K562 (cell line): ENCODE results near the gene MAB21L1. TPM values are rescaled to one million over a fixed set of nuclear protein-coding genes. Genes with fewer than 3 reads are reported as not detected.

Experiments
- ATAC-seq: fragments of 200-7000 bp; cut with Tn5 transposase; 3 replicates; pipeline ENCODE4 v1.9.1; 2020; ENCODE audit warnings: moderate library complexity
- BruUV-seq: library from RNA; stranded (reverse); fragments of 400-500 nt; replicated peaks from 2 replicates; lab custom pipeline; 2021; lab: Mats Ljungman, UMichigan
- CTCF ChIA-PET: fragments of 300-600 bp; formaldehyde crosslinking; extraction: SDS; loops from one replicate; lab custom pipeline; 2021; ENCODE audit warnings: low intra/inter-chr PET ratio; lab: Yijun Ruan, JAX
- POLR2A ChIA-PET: fragments of 300-600, 350-650 bp; sonication (Branson Sonifier 250); formaldehyde crosslinking; extraction: SDS; loops from one replicate; lab custom pipeline; 2021; ENCODE audit warnings: antibody characterized with exemption, inconsistent platforms; lab: Yijun Ruan, JAX
- DNase-seq, 4 experiments: peaks; one replicate each; pipeline versions ENCODE4 v3.0.0 to v3.0.0-alpha.2; 2011 to 2018; ENCODE audit warnings: low spot score in 3 of 4, mixed read lengths in 3 of 4; ENCODE audit errors: extremely low read depth in 1 of 4
- FAIRE-seq: peaks from 2 replicates; lab custom pipeline; 2011; peaks lifted over from hg19 to GRCh38; lab: Jason Lieb, UNC
- H2AFZ ChIP-seq: 2 replicates; pipeline ENCODE4 v1.6.0; 2011; ENCODE audit warnings: low read depth, low read length, control low read depth, inconsistent platforms
- H3K27ac ChIP-seq: fragments of 200-600 bp; 3 replicates; pipeline ENCODE4 v1.8.0; 2011; ENCODE audit warnings: low read depth, mild to moderate bottlenecking, control low read depth, inconsistent platforms, low read length, moderate library complexity, mixed read lengths; ENCODE audit errors: extremely low read depth
- H3K27me3 ChIP-seq, 2 experiments: fragments of 300-600 bp in 1 of 2; 2 replicates in 1 of 2; 3 replicates in 1 of 2; pipeline versions ENCODE4 v1.6.0 to v1.8.0; 2011; ENCODE audit warnings: inconsistent platforms in 2 of 2, low read length in 2 of 2, mild to moderate bottlenecking in 1 of 2, mixed read lengths in 1 of 2, moderate library complexity in 1 of 2; ENCODE audit not compliant: control insufficient read depth in 2 of 2, insufficient read depth in 2 of 2
- H3K36me3 ChIP-seq: fragments of 300-600 bp; 3 replicates; pipeline ENCODE4 v1.8.0; 2011; ENCODE audit warnings: mild to moderate bottlenecking, low read length, inconsistent platforms; ENCODE audit not compliant: control insufficient read depth, insufficient read depth
- H3K4me1 ChIP-seq, 2 experiments: fragments of 200-600 bp in 1 of 2; replicated peaks in 1 of 2; 2 replicates in 1 of 2; 3 replicates in 1 of 2; pipeline versions ENCODE4 v1.5.1 to v1.8.0; 2011; ENCODE audit warnings: inconsistent platforms in 2 of 2, low read length in 2 of 2, mild to moderate bottlenecking in 1 of 2, mixed read lengths in 1 of 2, moderate library complexity in 1 of 2; ENCODE audit not compliant: control insufficient read depth in 2 of 2, insufficient read depth in 2 of 2
- H3K4me2 ChIP-seq: 2 replicates; pipeline ENCODE4 v1.6.1; 2011; ENCODE audit warnings: low read length, control low read depth, inconsistent platforms, mixed read lengths; ENCODE audit not compliant: insufficient read depth
- H3K4me3 ChIP-seq: fragments of 200-600 bp; sonication (generic), shearing (Covaris generic); 2 replicates; pipeline ENCODE4 v1.5.1; 2016; ENCODE audit warnings: control low read depth, inconsistent platforms
- H3K79me2 ChIP-seq: fragments of 200-600 bp; 3 replicates; pipeline ENCODE4 v1.8.0; 2011; ENCODE audit warnings: low read length, inconsistent platforms; ENCODE audit not compliant: control insufficient read depth, insufficient read depth
- H3K9ac ChIP-seq, 2 experiments: 2 replicates each; pipeline versions ENCODE4 v1.6.0 to v1.6.1; 2011; ENCODE audit warnings: low read depth in 2 of 2, low read length in 2 of 2, control low read depth in 1 of 2, inconsistent platforms in 1 of 2, mild to moderate bottlenecking in 1 of 2, mixed read lengths in 1 of 2; ENCODE audit not compliant: insufficient read depth in 1 of 2
- H3K9me1 ChIP-seq: one replicate; pipeline ENCODE4 v1.6.0; 2011; ENCODE audit warnings: inconsistent platforms, mild to moderate bottlenecking, low read length, moderate library complexity; ENCODE audit not compliant: control insufficient read depth, insufficient read depth
- H3K9me3 ChIP-seq: replicated peaks from 2 replicates; pipeline ENCODE4 v1.5.1; 2011; ENCODE audit warnings: low read depth, low read length, inconsistent platforms; ENCODE audit not compliant: control insufficient read depth, insufficient read depth
- H4K20me1 ChIP-seq: replicated peaks from 2 replicates; pipeline ENCODE4 v1.6.1; 2011; ENCODE audit warnings: low read length, inconsistent platforms, mixed read lengths; ENCODE audit not compliant: control insufficient read depth, insufficient read depth
- BRD4 ChIP-seq: fragments of 200-600 bp; sonication (generic); IDR thresholded peaks from 2 replicates; pipeline ENCODE4 v1.6.1; 2017; ENCODE audit warnings: inconsistent platforms
- CCNT2 ChIP-seq: IDR thresholded peaks from 2 replicates; pipeline ENCODE4 v1.6.1; 2011; ENCODE audit warnings: borderline replicate concordance, low read depth, mild to moderate bottlenecking, moderate library complexity, mixed read lengths, low read length; ENCODE audit not compliant: insufficient read length; ENCODE audit errors: extremely low read depth
- GABPA ChIP-seq: fragments of 200-800 bp; sonication (Bioruptor generic); conservative IDR thresholded peaks from 2 replicates; pipeline ENCODE4 v1.6.1; 2016; ENCODE audit warnings: low read depth, missing genetic modification characterization, missing compliant biosample characterization
- KLF13 ChIP-seq: fragments of 450-650 bp; IDR thresholded peaks from 2 replicates; pipeline ENCODE4 v1.6.1; 2016; ENCODE audit warnings: missing genetic modification characterization, low read depth, mild to moderate bottlenecking, missing compliant biosample characterization, moderate library complexity, borderline replicate concordance
- LCOR ChIP-seq: sonication (generic); formaldehyde crosslinking; IDR thresholded peaks from 2 replicates; pipeline ENCODE4 v1.8.0; 2022; ENCODE audit warnings: mild to moderate bottlenecking, missing genetic modification reagents
- TCF7 ChIP-seq: sonication (generic); IDR thresholded peaks from 2 replicates; pipeline ENCODE4 v1.6.1; 2016; ENCODE audit warnings: antibody characterized with exemption, borderline replicate concordance
- U2AF2 ChIP-seq: fragments of 200-400 bp; formaldehyde crosslinking; optimal IDR thresholded peaks from 2 replicates; pipeline ENCODE3; 2017; ENCODE audit warnings: low read depth, mild to moderate bottlenecking, low read length
- YBX1 ChIP-seq: fragments of 450-650 bp; IDR thresholded peaks from 2 replicates; pipeline ENCODE4 v1.7.1; 2016; ENCODE audit warnings: mild to moderate bottlenecking
- ZKSCAN8 ChIP-seq: fragments of 200-800 bp; sonication (Bioruptor generic); IDR thresholded peaks from 2 replicates; pipeline ENCODE4 v1.6.1; 2016; ENCODE audit warnings: missing genetic modification characterization, missing compliant biosample characterization
- ZNF717 ChIP-seq: fragments of 250-450 bp; sonication (Bioruptor Pico); IDR thresholded peaks from 2 replicates; pipeline ENCODE4 v1.5.0; 2021
- WGBS: fragments of 100-300 bp; shearing (Covaris generic); methylation state at CpG from one replicate; pipeline ENCODE4 v1.1.6; 2016; ENCODE audit warnings: low coverage, mixed read lengths; ENCODE audit not compliant: insufficient coverage; ENCODE audit errors: missing lambda C conversion rate; 5-methylcytosine and 5-hydroxymethylcytosine counted together
- in situ Hi-C: fragments of 300-500 bp; cut with MboI; formaldehyde crosslinking; loops from 4 replicates; pipeline ENCODE4 v1.15.0; 2018; ENCODE audit warnings: inconsistent platforms, mixed read lengths
- intact Hi-C: fragments of 100-400 bp; cut with micrococcal nuclease; formaldehyde crosslinking; loops from 2 replicates; pipeline ENCODE4 v1.14.2; 2022
- polyA plus RNA-seq, 8 experiments: library from polyadenylated mRNA; depleted of rRNA in 4 of 8; stranded (reverse) in 5 of 8; unstranded in 3 of 8; fragments of >200 nt; fragmentation: Nextera tagmentation in 2 of 8; fragmentation: Illumina TruSeq in 1 of 8; extraction: Ambion mirVana in 2 of 8; extraction: Trizol in 1 of 8; gene quantifications; 2 replicates each; pipeline versions ENCODE4 v1.2.1 to v1.2.3, GENCODE V29; 2011 to 2014; ENCODE audit warnings: inconsistent platforms in 1 of 8, missing spikeins in 1 of 8
- total RNA-seq, 7 experiments: library from RNA; depleted of rRNA in 6 of 7; stranded (reverse); fragments of >200 nt in 6 of 7; fragmentation: Illumina TruSeq in 2 of 7; extraction: Trizol in 2 of 7; gene quantifications; 2 replicates each; pipeline versions ENCODE4 v1.2.1 to v1.2.3, GENCODE V29; 2011 to 2021; ENCODE audit warnings: low replicate concordance in 1 of 7
- TF ChIP-seq, protein P1 (sequence below): fragments of 450-650 bp; conservative IDR thresholded peaks from 2 replicates; pipeline ENCODE4 v1.6.1; 2016; ENCODE audit warnings: missing genetic modification characterization, low read depth, mild to moderate bottlenecking, control low read depth, missing compliant biosample characterization
- TF ChIP-seq, protein P2 (sequence below): fragments of 250-450 bp; sonication (Bioruptor Pico); IDR thresholded peaks from 2 replicates; pipeline ENCODE4 v1.8.0; 2021; ENCODE audit warnings: moderate library complexity, mild to moderate bottlenecking, inconsistent platforms
- TF ChIP-seq, protein P3 (sequence below): sonication (generic); formaldehyde crosslinking; IDR thresholded peaks from 2 replicates; pipeline ENCODE4 v1.8.0; 2023; ENCODE audit warnings: missing genetic modification reagents, mild to moderate bottlenecking, borderline replicate concordance

MAB21L1 gene
- total and polyA plus RNA-seq, 9 of the 15 experiments (the other 6 are each of a cell fraction or from before 2014, with no cell fraction given) = not detected

DNA sequence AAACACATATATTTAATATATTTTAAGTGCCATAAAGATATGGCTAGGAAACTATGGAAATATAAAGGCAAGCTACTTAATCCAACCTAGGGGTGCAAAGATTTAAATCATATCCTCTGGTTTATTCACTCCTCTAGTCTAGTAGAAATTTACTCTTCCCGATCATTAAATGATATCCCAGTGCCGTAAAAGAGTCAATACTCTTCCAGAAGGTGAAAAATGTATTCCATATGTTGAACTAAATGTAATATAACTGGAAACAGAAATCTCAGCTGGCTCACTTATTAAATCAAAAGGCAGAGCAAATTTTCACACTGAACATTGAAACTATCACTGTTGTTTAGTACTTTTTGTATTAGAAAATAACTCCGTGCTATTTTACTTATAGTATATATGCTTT, 11.1 kb downstream of the MAB21L1 start:
- Histone ChIP-seq H3K4me3 (no peak overlapping the region), H3K79me2 (no peaks in the 10 kb centered on the region), H3K4me1 (no peaks in the 10 kb centered on the region), H3K9me3 (no peaks in the 10 kb centered on the region), H3K27me3 (no peaks in the 10 kb centered on the region), H2AFZ (no peak overlapping the region), H3K9ac (no peak overlapping the region), H3K4me2 (no peak overlapping the region), H3K36me3 (no peaks in the 10 kb centered on the region), H3K27ac (no peak overlapping the region), H4K20me1 (no peaks in the 10 kb centered on the region), H3K9me1 (no peaks in the 10 kb centered on the region)
- no peak for TF ChIP-seq U2AF2
- TF ChIP-seq ZNF717 = no peak
- no peak for TF ChIP-seq LCOR (CRISPR knock-in tag)
- TF ChIP-seq, protein P1, sequence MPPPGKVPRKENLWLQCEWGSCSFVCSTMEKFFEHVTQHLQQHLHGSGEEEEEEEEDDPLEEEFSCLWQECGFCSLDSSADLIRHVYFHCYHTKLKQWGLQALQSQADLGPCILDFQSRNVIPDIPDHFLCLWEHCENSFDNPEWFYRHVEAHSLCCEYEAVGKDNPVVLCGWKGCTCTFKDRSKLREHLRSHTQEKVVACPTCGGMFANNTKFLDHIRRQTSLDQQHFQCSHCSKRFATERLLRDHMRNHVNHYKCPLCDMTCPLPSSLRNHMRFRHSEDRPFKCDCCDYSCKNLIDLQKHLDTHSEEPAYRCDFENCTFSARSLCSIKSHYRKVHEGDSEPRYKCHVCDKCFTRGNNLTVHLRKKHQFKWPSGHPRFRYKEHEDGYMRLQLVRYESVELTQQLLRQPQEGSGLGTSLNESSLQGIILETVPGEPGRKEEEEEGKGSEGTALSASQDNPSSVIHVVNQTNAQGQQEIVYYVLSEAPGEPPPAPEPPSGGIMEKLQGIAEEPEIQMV (tag) = no peak
- TF ChIP-seq BRD4 = no peak
- no peak for TF ChIP-seq TCF7
- no peak for TF ChIP-seq GABPA (tag)
- TF ChIP-seq YBX1 = no peak
- TF ChIP-seq ZKSCAN8 (CRISPR knock-in tag) = no peak
- no peak for TF ChIP-seq CCNT2
- TF ChIP-seq, protein P2, sequence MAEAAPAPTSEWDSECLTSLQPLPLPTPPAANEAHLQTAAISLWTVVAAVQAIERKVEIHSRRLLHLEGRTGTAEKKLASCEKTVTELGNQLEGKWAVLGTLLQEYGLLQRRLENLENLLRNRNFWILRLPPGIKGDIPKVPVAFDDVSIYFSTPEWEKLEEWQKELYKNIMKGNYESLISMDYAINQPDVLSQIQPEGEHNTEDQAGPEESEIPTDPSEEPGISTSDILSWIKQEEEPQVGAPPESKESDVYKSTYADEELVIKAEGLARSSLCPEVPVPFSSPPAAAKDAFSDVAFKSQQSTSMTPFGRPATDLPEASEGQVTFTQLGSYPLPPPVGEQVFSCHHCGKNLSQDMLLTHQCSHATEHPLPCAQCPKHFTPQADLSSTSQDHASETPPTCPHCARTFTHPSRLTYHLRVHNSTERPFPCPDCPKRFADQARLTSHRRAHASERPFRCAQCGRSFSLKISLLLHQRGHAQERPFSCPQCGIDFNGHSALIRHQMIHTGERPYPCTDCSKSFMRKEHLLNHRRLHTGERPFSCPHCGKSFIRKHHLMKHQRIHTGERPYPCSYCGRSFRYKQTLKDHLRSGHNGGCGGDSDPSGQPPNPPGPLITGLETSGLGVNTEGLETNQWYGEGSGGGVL (CRISPR knock-in tag) = no peak
- TF ChIP-seq KLF13 = no peak
- TF ChIP-seq, protein P3, sequence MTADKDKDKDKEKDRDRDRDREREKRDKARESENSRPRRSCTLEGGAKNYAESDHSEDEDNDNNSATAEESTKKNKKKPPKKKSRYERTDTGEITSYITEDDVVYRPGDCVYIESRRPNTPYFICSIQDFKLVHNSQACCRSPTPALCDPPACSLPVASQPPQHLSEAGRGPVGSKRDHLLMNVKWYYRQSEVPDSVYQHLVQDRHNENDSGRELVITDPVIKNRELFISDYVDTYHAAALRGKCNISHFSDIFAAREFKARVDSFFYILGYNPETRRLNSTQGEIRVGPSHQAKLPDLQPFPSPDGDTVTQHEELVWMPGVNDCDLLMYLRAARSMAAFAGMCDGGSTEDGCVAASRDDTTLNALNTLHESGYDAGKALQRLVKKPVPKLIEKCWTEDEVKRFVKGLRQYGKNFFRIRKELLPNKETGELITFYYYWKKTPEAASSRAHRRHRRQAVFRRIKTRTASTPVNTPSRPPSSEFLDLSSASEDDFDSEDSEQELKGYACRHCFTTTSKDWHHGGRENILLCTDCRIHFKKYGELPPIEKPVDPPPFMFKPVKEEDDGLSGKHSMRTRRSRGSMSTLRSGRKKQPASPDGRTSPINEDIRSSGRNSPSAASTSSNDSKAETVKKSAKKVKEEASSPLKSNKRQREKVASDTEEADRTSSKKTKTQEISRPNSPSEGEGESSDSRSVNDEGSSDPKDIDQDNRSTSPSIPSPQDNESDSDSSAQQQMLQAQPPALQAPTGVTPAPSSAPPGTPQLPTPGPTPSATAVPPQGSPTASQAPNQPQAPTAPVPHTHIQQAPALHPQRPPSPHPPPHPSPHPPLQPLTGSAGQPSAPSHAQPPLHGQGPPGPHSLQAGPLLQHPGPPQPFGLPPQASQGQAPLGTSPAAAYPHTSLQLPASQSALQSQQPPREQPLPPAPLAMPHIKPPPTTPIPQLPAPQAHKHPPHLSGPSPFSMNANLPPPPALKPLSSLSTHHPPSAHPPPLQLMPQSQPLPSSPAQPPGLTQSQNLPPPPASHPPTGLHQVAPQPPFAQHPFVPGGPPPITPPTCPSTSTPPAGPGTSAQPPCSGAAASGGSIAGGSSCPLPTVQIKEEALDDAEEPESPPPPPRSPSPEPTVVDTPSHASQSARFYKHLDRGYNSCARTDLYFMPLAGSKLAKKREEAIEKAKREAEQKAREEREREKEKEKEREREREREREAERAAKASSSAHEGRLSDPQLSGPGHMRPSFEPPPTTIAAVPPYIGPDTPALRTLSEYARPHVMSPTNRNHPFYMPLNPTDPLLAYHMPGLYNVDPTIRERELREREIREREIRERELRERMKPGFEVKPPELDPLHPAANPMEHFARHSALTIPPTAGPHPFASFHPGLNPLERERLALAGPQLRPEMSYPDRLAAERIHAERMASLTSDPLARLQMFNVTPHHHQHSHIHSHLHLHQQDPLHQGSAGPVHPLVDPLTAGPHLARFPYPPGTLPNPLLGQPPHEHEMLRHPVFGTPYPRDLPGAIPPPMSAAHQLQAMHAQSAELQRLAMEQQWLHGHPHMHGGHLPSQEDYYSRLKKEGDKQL (CRISPR knock-in tag) = no peak
- FAIRE-seq (no peak), ATAC-seq (no peak), DNase-seq (no peak)
- 0% methylated on average over 3 of the region's 3 CpGs for WGBS
- in situ Hi-C loops = no loop called here
- intact Hi-C loops = no loop called here
- ChIA-PET POLR2A (no interaction called here), CTCF (no interaction called here)
- no TSS peak for BruUV-seq
